HG03159 (cell line): ENCODE data around the gene VWA8.
A peak's percentile ranks its signal among the peaks of the same experiment; 100 is the strongest.

Source experiments
- ATAC-seq: cut with Tn5 transposase; IDR thresholded peaks from one replicate; pipeline ENCODE4 v1.9.1; 2021; ENCODE audit warnings: mild to moderate bottlenecking, moderate library complexity; ENCODE audit not compliant: unreplicated experiment

VWA8 gene

GRCh38 chr13:41565846-41566245 lies 395.1 kb downstream of the VWA8 start:
- ATAC-seq, result no peak

- no peak for ATAC-seq
These were observed 395.7 kb downstream of the VWA8 start for GRCh38 chr13:41565216-41565615.

- ATAC-seq, result no peak
These were observed 396.9 kb downstream of the VWA8 start for GRCh38 chr13:41563984-41564365.

GRCh38 chr13:41563341-41563983 lies 397.4 kb downstream of the VWA8 start:
- ATAC-seq, result no peak

- no peak for ATAC-seq
These were observed 398.2 kb downstream of the VWA8 start for GRCh38 chr13:41562541-41563178.

- ATAC-seq, result no peak
These were observed 398.8 kb downstream of the VWA8 start for GRCh38 chr13:41562083-41562482.

- no peak for ATAC-seq
These were observed 399.7 kb downstream of the VWA8 start for GRCh38 chr13:41561170-41561569.

- no peak for ATAC-seq
These were observed 401.9 kb downstream of the VWA8 start for GRCh38 chr13:41558781-41559560.

GRCh38 chr13:41557719-41558118 lies 403.2 kb downstream of the VWA8 start:
- no peak for ATAC-seq

- peak; percentile 83 for ATAC-seq
These were observed 406.1 kb downstream of the VWA8 start for GRCh38 chr13:41554626-41555386.

- ATAC-seq, result no peak
These were observed 406.7 kb downstream of the VWA8 start for GRCh38 chr13:41554180-41554579.

- ATAC-seq, result no peak
These were observed 408.9 kb downstream of the VWA8 start for GRCh38 chr13:41552031-41552430.

GRCh38 chr13:41550276-41550675 lies 410.6 kb downstream of the VWA8 start:
- ATAC-seq, result no peak

GRCh38 chr13:41549491-41549890 lies 411.4 kb downstream of the VWA8 start:
- no peak for ATAC-seq

- no peak for ATAC-seq
These were observed 412.0 kb downstream of the VWA8 start for GRCh38 chr13:41548910-41549309.

- no peak for ATAC-seq
These were observed 412.9 kb downstream of the VWA8 start for GRCh38 chr13:41548031-41548430.

- ATAC-seq, result no peak
These were observed 413.5 kb downstream of the VWA8 start for GRCh38 chr13:41547251-41548000.

- ATAC-seq, result no peak
These were observed 414.3 kb downstream of the VWA8 start for GRCh38 chr13:41546372-41547190.

- ATAC-seq, result no peak
These were observed 415.5 kb downstream of the VWA8 start for GRCh38 chr13:41545432-41545707.
